Mesenchymal stem cell (in vitro differentiated cells and primary cell): ENCODE data around the gene SKI.
A peak's percentile ranks its signal among the peaks of the same experiment; 100 is the strongest.
"Not testable (repeated sequence)": the region's sequence is repeated elsewhere in the genome, so short reads cannot be mapped to it uniquely, and the experiment has no call there.

Experiments used
- DNase-seq: peaks from one replicate; pipeline ENCODE4 v3.0.0-alpha.2; 2013
- H2AFZ ChIP-seq: one replicate; pipeline ENCODE4 v1.6.1; 2013; ENCODE audit warnings: low read depth, mild to moderate bottlenecking, control low read depth, inconsistent platforms, low read length, moderate library complexity
- H2AK5ac ChIP-seq: 2 replicates; pipeline ENCODE4 v1.6.1; 2013; ENCODE audit warnings: low read length, moderate library complexity, mild to moderate bottlenecking, inconsistent platforms; ENCODE audit not compliant: severe bottlenecking
- H2BK120ac ChIP-seq: one replicate; pipeline ENCODE4 v1.6.1; 2013; ENCODE audit warnings: low read depth, mild to moderate bottlenecking, inconsistent platforms, low read length, moderate library complexity
- H2BK12ac ChIP-seq, 2 experiments: one replicate each; pipeline ENCODE4 v1.6.1; 2013; ENCODE audit warnings: inconsistent platforms in 2 of 2, low read length in 2 of 2, mild to moderate bottlenecking in 2 of 2, moderate library complexity in 2 of 2, control low read depth in 1 of 2
- H2BK15ac ChIP-seq: one replicate; pipeline ENCODE4 v1.6.1; 2013; ENCODE audit warnings: mild to moderate bottlenecking, low read depth, inconsistent platforms; ENCODE audit not compliant: poor library complexity, severe bottlenecking
- H2BK5ac ChIP-seq: 2 replicates; pipeline ENCODE4 v1.6.1; 2013; ENCODE audit warnings: low read depth, mild to moderate bottlenecking, low read length, control low read depth, inconsistent platforms; ENCODE audit not compliant: poor library complexity, severe bottlenecking
- H3K14ac ChIP-seq, 2 experiments: one replicate each; pipeline ENCODE4 v1.6.1; 2013; ENCODE audit warnings: inconsistent platforms in 2 of 2, low read length in 2 of 2, control low read depth in 1 of 2, mild to moderate bottlenecking in 1 of 2, moderate library complexity in 1 of 2
- H3K18ac ChIP-seq, 2 experiments: one replicate each; pipeline ENCODE4 v1.6.1; 2013; ENCODE audit warnings: inconsistent platforms in 2 of 2, low read length in 2 of 2, control low read depth in 1 of 2, low read depth in 1 of 2, mild to moderate bottlenecking in 1 of 2
- H3K23ac ChIP-seq, 2 experiments: one replicate each; pipeline ENCODE4 v1.6.1; 2013; ENCODE audit warnings: inconsistent platforms in 2 of 2, low read length in 2 of 2, mild to moderate bottlenecking in 2 of 2, moderate library complexity in 2 of 2, control low read depth in 1 of 2
- H3K27ac ChIP-seq: 2 replicates; pipeline ENCODE4 v1.5.1; 2013; ENCODE audit warnings: mild to moderate bottlenecking, moderate library complexity, low read length, control low read depth, inconsistent platforms; ENCODE audit not compliant: poor library complexity, severe bottlenecking
- H3K27me3 ChIP-seq, 2 experiments: 2 replicates each; pipeline versions ENCODE4 v1.6.1 to v1.7.0; 2013; ENCODE audit warnings: low read length in 2 of 2, mild to moderate bottlenecking in 2 of 2, moderate library complexity in 2 of 2, control low read depth in 1 of 2, inconsistent platforms in 1 of 2; ENCODE audit not compliant: control insufficient read depth in 1 of 2, insufficient read depth in 1 of 2
- H3K36me3 ChIP-seq, 2 experiments: 2 replicates each; pipeline versions ENCODE4 v1.6.1 to v1.7.0; 2013; ENCODE audit warnings: low read length in 2 of 2, control low read depth in 1 of 2, inconsistent platforms in 1 of 2, low read depth in 1 of 2, mild to moderate bottlenecking in 1 of 2; ENCODE audit not compliant: insufficient read depth in 2 of 2, control insufficient read depth in 1 of 2
- H3K4ac ChIP-seq, 2 experiments: one replicate each; pipeline ENCODE4 v1.6.1; 2013; ENCODE audit warnings: inconsistent platforms in 2 of 2, low read length in 2 of 2, mild to moderate bottlenecking in 2 of 2, moderate library complexity in 2 of 2, control low read depth in 1 of 2, low read depth in 1 of 2
- H3K4me1 ChIP-seq: 2 replicates; pipeline ENCODE4 v1.6.1; 2013; ENCODE audit warnings: low read depth, low read length, control low read depth; ENCODE audit not compliant: control insufficient read depth, insufficient read depth
- H3K4me2 ChIP-seq: 2 replicates; pipeline ENCODE4 v1.6.1; 2013; ENCODE audit warnings: low read length, mild to moderate bottlenecking, inconsistent platforms; ENCODE audit not compliant: poor library complexity, severe bottlenecking
- H3K4me3 ChIP-seq, 2 experiments: 2 replicates each; pipeline versions ENCODE4 v1.5.1 to v1.7.0; 2013; ENCODE audit warnings: low read length in 2 of 2, mild to moderate bottlenecking in 2 of 2, control low read depth in 1 of 2, low read depth in 1 of 2; ENCODE audit not compliant: insufficient read depth in 1 of 2
- H3K79me1 ChIP-seq: replicated peaks from 2 replicates; pipeline ENCODE4 v1.6.1; 2013; ENCODE audit warnings: mild to moderate bottlenecking, control low read depth, low read length, inconsistent platforms; ENCODE audit not compliant: poor library complexity, severe bottlenecking
- H3K9ac ChIP-seq: 2 replicates; pipeline ENCODE4 v1.7.0; 2013; ENCODE audit warnings: mild to moderate bottlenecking, low read length, moderate library complexity
- H3K9me3 ChIP-seq: 2 replicates; pipeline ENCODE4 v1.7.0; 2013; ENCODE audit warnings: mild to moderate bottlenecking, low read length; ENCODE audit not compliant: control insufficient read depth
- H4K8ac ChIP-seq: one replicate; pipeline ENCODE4 v1.6.1; 2013; ENCODE audit warnings: inconsistent platforms, mild to moderate bottlenecking, low read length, moderate library complexity
- H4K91ac ChIP-seq: one replicate; pipeline ENCODE4 v1.6.1; 2013; ENCODE audit warnings: mild to moderate bottlenecking, low read length, inconsistent platforms
- WGBS: methylation state at CpG from one replicate; pipeline ENCODE4 v1.1.7; 2013; ENCODE audit warnings: mixed read lengths; 5-methylcytosine and 5-hydroxymethylcytosine counted together

SKI gene

DNA sequence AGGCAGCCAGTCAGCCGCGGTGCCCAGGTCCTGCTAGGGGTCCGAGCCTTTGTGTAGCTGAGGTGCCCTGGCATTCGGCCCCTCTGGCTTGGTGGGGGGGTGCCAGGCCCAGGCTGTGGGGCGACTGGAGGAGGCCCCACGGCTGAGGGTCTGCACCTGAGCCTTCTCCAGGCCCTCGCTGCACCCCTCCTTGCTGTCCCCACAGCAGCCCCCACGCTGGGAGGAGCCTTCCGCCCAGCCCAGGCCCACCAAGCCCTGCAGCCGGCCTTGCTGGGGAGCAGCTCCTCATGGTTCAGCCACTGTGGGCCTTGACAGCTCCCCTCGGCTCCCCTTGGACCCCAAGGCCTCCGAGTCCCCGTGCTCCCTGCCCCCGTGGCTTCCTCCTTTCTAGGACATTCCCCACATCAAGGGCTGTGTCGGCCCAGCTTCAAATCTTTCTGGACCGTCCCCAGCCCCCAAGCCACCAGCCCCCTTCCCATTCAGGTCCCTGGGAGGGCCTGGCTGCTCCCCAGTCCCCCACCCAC is 95.4 kb downstream of the SKI start:
- WGBS = 92% methylated on average over 16 of the region's 16 CpGs
- H2BK12ac ChIP-seq = peak overlapping the region in 1 of 2 experiments; percentile 94
- peaks cover 0 to 43% of the 10 kb centered on the region in 2 experiments for H3K27me3 ChIP-seq
- no peak overlapping the region for H3K23ac ChIP-seq
- no peak overlapping the region for H3K18ac ChIP-seq
- no peak overlapping the region for H4K8ac ChIP-seq
- no peak overlapping the region for H3K14ac ChIP-seq
- no peak overlapping the region for H3K9ac ChIP-seq
- peak overlapping the region; percentile 2 for H2BK15ac ChIP-seq
- H2BK5ac ChIP-seq = peak overlapping the region; percentile 12
- no peak overlapping the region for H2AFZ ChIP-seq
- peaks cover 0 to 5% of the 10 kb centered on the region in 2 experiments for H3K36me3 ChIP-seq
- H4K91ac ChIP-seq = peak overlapping the region; percentile 9
- no peak overlapping the region for H3K4me2 ChIP-seq
- H2BK120ac ChIP-seq = no peak overlapping the region
- peak overlapping the region; percentile 77 for H2AK5ac ChIP-seq
- H3K4me3 ChIP-seq = no peak overlapping the region
- H3K4ac ChIP-seq = no peak overlapping the region
- H3K4me1 ChIP-seq = peaks cover 44% of the 10 kb centered on the region
- no peak for DNase-seq
- H3K27ac ChIP-seq = no peak overlapping the region
- no peaks in the 10 kb centered on the region for H3K9me3 ChIP-seq
- no peaks in the 10 kb centered on the region for H3K79me1 ChIP-seq

DNA sequence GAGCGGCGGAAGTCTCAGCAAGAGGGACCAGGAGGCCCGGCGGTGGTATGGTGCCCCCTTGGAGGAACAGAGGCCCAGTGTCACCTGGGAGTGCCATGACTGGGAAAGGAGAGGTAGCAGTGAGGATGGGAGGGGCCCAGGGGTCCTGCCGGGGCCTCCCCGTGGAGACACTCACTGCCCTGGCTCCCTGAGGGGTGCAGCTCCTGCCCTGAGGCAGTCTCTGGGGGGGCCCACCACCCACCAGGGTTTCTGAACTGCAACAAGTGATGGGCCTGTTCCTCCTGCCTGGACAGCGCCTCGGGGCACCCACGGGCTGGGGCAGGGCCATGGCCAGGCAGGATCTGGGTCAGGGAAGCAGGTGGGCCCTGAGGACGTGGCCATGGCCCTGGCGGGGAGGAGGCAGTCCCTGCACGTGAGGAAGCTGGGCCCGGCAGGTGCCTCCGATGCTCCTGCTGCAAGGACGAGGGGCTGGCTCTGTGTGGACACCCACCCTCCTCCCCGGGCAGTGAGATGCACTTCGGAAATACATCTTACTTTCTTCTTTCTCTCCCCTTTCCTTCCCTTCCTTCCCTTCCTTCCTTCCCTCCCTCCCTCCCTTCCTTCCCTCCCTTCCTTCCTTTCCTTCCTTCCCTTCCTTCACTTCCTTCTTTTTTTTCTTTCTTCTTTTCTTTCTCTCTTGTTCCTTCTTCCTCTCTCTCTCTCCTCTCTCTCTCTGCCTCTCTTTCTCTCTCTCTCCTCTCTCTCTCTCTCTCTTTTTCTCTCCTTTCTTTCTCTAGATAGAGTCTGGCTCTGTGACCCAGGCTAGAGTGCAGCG is 96.6 kb downstream of the SKI start:
- H3K18ac ChIP-seq = no peak overlapping the region
- H2BK12ac ChIP-seq = no peak overlapping the region
- no peak for DNase-seq
- no peak overlapping the region for H3K4ac ChIP-seq
- H3K36me3 ChIP-seq = peaks cover 0 to 5% of the 10 kb centered on the region in 2 experiments
- WGBS = 92% methylated on average over 12 of the region's 18 CpGs
- H4K8ac ChIP-seq = no peak overlapping the region
- H3K9me3 ChIP-seq = no peaks in the 10 kb centered on the region
- no peak overlapping the region for H3K23ac ChIP-seq
- peaks cover 37% of the 10 kb centered on the region for H3K4me1 ChIP-seq
- H3K4me2 ChIP-seq = no peak overlapping the region
- no peak overlapping the region for H2BK5ac ChIP-seq
- no peak overlapping the region for H4K91ac ChIP-seq
- peaks cover 0 to 37% of the 10 kb centered on the region in 2 experiments for H3K27me3 ChIP-seq
- no peak overlapping the region for H2AK5ac ChIP-seq
- H2AFZ ChIP-seq = no peak overlapping the region
- H3K79me1 ChIP-seq = no peaks in the 10 kb centered on the region
- no peak overlapping the region for H3K27ac ChIP-seq
- H2BK15ac ChIP-seq = no peak overlapping the region
- no peak overlapping the region for H3K4me3 ChIP-seq
- no peak overlapping the region for H3K14ac ChIP-seq
- H3K9ac ChIP-seq = no peak overlapping the region
- no peak overlapping the region for H2BK120ac ChIP-seq

DNA sequence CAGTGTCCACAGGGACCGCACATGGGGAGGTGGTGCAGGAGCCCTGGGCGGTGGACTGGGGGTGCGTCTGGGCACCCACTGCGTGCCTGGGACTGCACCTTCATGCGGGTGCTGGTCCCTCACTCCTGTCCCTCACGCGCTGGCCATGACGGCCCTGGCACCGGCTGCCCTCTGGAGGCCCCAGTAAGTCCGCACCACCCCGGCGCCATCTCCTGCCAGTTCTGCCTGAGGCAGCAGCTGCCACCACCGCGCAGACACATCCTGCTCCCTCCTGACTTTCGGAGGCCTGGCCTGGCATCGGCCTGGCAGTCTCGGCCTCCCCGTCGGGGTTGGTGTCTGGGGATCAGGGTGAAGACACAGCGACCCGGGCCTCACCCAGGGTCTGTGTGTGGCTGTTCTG is 98.4 kb downstream of the SKI start:
- no peak overlapping the region for H3K4me2 ChIP-seq
- H3K27ac ChIP-seq = no peak overlapping the region
- DNase-seq = no peak
- peaks cover 32% of the 10 kb centered on the region for H3K4me1 ChIP-seq
- H4K8ac ChIP-seq = peak overlapping the region; percentile 42
- no peak overlapping the region for H2AFZ ChIP-seq
- H2BK120ac ChIP-seq = no peak overlapping the region
- no peak overlapping the region for H3K4me3 ChIP-seq
- H3K36me3 ChIP-seq = no peaks in the 10 kb centered on the region
- no peaks in the 10 kb centered on the region for H3K9me3 ChIP-seq
- H3K27me3 ChIP-seq = peaks cover 0 to 25% of the 10 kb centered on the region in 2 experiments
- H2AK5ac ChIP-seq = no peak overlapping the region
- no peak overlapping the region for H3K23ac ChIP-seq
- no peak overlapping the region for H2BK15ac ChIP-seq
- no peak overlapping the region for H4K91ac ChIP-seq
- H2BK12ac ChIP-seq = no peak overlapping the region
- H3K4ac ChIP-seq = peak overlapping the region in 1 of 2 experiments; percentile 41
- no peak overlapping the region for H3K14ac ChIP-seq
- no peak overlapping the region for H2BK5ac ChIP-seq
- no peak overlapping the region for H3K9ac ChIP-seq
- H3K18ac ChIP-seq = no peak overlapping the region
- H3K79me1 ChIP-seq = no peaks in the 10 kb centered on the region
- WGBS = 88% methylated on average over 21 of the region's 21 CpGs

DNA sequence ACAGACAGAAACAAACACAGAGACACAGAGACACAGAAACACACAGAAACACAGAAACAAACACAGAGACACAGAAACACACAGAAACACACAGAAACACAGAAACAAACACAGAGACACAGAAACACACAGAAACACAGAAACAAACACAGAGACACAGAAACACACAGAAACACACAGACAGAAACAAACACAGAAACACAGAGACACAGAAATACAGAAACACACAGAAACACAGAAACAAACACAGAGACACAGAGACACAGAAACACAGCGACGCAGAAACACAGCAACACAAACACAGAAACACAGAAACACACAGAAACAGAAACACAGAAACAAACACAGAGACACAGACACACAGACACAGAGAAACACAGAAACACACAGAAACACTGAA is 99.0 kb downstream of the SKI start:
- not testable (repeated sequence) for H3K36me3 ChIP-seq, H3K9me3 ChIP-seq, H3K23ac ChIP-seq, H3K9ac ChIP-seq, H2BK5ac ChIP-seq, H3K4me2 ChIP-seq, H2BK120ac ChIP-seq, H2BK15ac ChIP-seq, H4K8ac ChIP-seq, H2AK5ac ChIP-seq, H2AFZ ChIP-seq, H3K79me1 ChIP-seq, H4K91ac ChIP-seq, H3K18ac ChIP-seq, H3K4ac ChIP-seq, H3K4me3 ChIP-seq, DNase-seq, H3K27ac ChIP-seq
- H3K4me1 ChIP-seq = peaks cover 29% of the 10 kb centered on the region
- peak overlapping the region in 1 of 2 experiments; percentile 7 for H2BK12ac ChIP-seq
- 95% methylated on average over 2 of the region's 2 CpGs for WGBS
- H3K27me3 ChIP-seq = peaks cover 0 to 22% of the 10 kb centered on the region in 2 experiments
- peak overlapping the region in 1 of 2 experiments; percentile 66 for H3K14ac ChIP-seq
